SU-DHL-6 (cell line): ENCODE measurements around the gene TMEM106B.
"Not testable (repeated sequence)": the region's sequence is repeated elsewhere in the genome, so short reads cannot be mapped to it uniquely, and the experiment has no call there.

ENCODE experiments used
- H2AFZ ChIP-seq: fragments of 200-600 bp; sonication (generic); 2 replicates; pipeline ENCODE4 v1.6.1; 2014; ENCODE audit warnings: low read depth, mild to moderate bottlenecking, moderate library complexity, mixed read lengths, antibody characterized with exemption, low read length; ENCODE audit not compliant: severe bottlenecking
- H3F3A ChIP-seq: fragments of 200-600 bp; shearing (Covaris generic); 2 replicates; pipeline ENCODE4 v1.6.0; 2016; ENCODE audit warnings: antibody characterized with exemption, mild to moderate bottlenecking; ENCODE audit not compliant: insufficient read depth
- H3K27ac ChIP-seq: fragments of 200-600 bp; sonication (generic); 2 replicates; pipeline ENCODE4 v1.5.1; 2016; ENCODE audit warnings: low read depth, mild to moderate bottlenecking, low read length, moderate library complexity, mixed read lengths
- H3K27me3 ChIP-seq: fragments of 200-600 bp; sonication (generic), shearing (Covaris generic); 2 replicates; pipeline ENCODE4 v1.6.0; 2014; ENCODE audit warnings: mild to moderate bottlenecking, low read length
- H3K36me3 ChIP-seq: fragments of 200-600 bp; sonication (generic); 2 replicates; pipeline ENCODE4 v1.6.1; 2014; ENCODE audit warnings: mild to moderate bottlenecking, low read length, mixed read lengths
- H3K4me2 ChIP-seq: fragments of 300-600, 200-600 bp; shearing (Covaris generic), sonication (generic); 2 replicates; pipeline ENCODE4 v1.6.0; 2014; ENCODE audit warnings: low read length, low read depth, mild to moderate bottlenecking; ENCODE audit not compliant: poor library complexity, severe bottlenecking
- H3K4me3 ChIP-seq: fragments of 200-600 bp; sonication (generic); 2 replicates; pipeline ENCODE4 v1.5.1; 2014; ENCODE audit warnings: antibody characterized with exemption, low read length, mild to moderate bottlenecking, mixed read lengths; ENCODE audit not compliant: insufficient read depth, poor library complexity, severe bottlenecking
- H3K79me2 ChIP-seq: fragments of 200-600 bp; sonication (generic); 2 replicates; pipeline ENCODE4 v1.6.1; 2014; ENCODE audit warnings: mild to moderate bottlenecking, low read length, moderate library complexity; ENCODE audit not compliant: insufficient read depth
- H3K9ac ChIP-seq: fragments of 200-600 bp; sonication (generic); 2 replicates; pipeline ENCODE4 v1.7.0; 2014; ENCODE audit warnings: mild to moderate bottlenecking, low read length
- H3K9me2 ChIP-seq: fragments of 200-600 bp; sonication (generic); replicated peaks from 2 replicates; pipeline ENCODE4 v1.6.1; 2014; ENCODE audit warnings: low read length; ENCODE audit not compliant: insufficient read depth
- H3K9me3 ChIP-seq: fragments of 200-600 bp; sonication (generic); 2 replicates; pipeline ENCODE4 v1.6.1; 2014; ENCODE audit warnings: low read length, mixed read lengths; ENCODE audit not compliant: insufficient read depth
- H4K20me1 ChIP-seq: fragments of 200-600 bp; sonication (generic); 2 replicates; pipeline ENCODE4 v1.6.1; 2014; ENCODE audit warnings: low read depth, mild to moderate bottlenecking, antibody characterized with exemption, low read length, moderate library complexity, mixed read lengths
- EZH2phosphoT487 ChIP-seq: fragments of 200-600 bp; sonication (generic), shearing (Covaris generic); conservative IDR thresholded peaks from 2 replicates; pipeline ENCODE4 v1.6.1; 2018; ENCODE audit warnings: mild to moderate bottlenecking, antibody characterized with exemption, low read length, moderate library complexity, mixed read lengths
- TF ChIP-seq, protein P1 (sequence below): fragments of 200-600 bp; sonication (generic); IDR thresholded peaks from one replicate; pipeline ENCODE4 v1.5.1; 2017; ENCODE audit warnings: antibody characterized with exemption, mild to moderate bottlenecking, low read length, moderate library complexity; ENCODE audit not compliant: insufficient read depth, poor library complexity, severe bottlenecking

The TMEM106B gene

DNA sequence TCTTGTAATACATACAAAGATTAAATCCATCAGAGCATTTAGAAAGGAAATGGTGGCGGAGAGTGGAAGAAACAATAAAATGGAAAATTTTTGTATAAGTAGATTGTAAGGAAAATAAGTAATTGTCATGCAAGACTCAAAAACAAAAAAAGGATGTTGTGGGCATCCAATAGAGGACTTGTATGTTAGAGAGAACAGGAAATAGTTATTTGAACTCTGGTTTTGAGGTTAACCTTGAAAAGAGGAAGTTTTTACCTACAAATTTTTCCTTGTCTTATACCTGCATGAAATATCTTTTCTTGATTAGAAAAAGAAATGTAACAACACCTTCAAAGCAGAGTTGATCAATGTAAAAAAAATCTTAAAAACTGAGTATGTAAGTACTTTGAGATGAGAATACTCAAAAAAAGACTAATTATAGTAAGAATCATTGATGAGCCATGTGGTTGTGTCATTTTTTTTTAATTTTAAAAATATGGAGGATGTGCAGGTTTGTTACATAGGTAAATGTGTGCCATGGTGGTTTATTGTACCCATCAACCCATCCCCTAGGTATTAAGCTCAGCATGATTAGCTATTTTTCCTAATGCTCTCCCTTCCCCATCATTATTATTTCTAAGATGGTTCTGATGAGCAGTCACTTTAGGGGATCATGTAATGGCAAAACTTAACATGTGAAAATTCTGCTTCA lies 11.9 kb downstream of the TMEM106B start:
- Histone ChIP-seq H2AFZ (no peak overlapping the region), H3K9me3 (no peaks in the 10 kb centered on the region), H3K4me3 (peak overlapping the region; percentile 22), H3K36me3 (peaks cover 63% of the 10 kb centered on the region), H4K20me1 (no peaks in the 10 kb centered on the region), H3K79me2 (no peaks in the 10 kb centered on the region), H3K27me3 (no peaks in the 10 kb centered on the region), H3K4me2 (peak overlapping the region; percentile 36), H3K9me2 (no peaks in the 10 kb centered on the region), H3K27ac (peak overlapping the region; percentile 66), H3K9ac (no peak overlapping the region), H3F3A (peaks cover 14% of the 10 kb centered on the region; the same call in 1 of the 2 replicates)
- no peak for TF ChIP-seq EZH2phosphoT487
- TF ChIP-seq, protein P1, sequence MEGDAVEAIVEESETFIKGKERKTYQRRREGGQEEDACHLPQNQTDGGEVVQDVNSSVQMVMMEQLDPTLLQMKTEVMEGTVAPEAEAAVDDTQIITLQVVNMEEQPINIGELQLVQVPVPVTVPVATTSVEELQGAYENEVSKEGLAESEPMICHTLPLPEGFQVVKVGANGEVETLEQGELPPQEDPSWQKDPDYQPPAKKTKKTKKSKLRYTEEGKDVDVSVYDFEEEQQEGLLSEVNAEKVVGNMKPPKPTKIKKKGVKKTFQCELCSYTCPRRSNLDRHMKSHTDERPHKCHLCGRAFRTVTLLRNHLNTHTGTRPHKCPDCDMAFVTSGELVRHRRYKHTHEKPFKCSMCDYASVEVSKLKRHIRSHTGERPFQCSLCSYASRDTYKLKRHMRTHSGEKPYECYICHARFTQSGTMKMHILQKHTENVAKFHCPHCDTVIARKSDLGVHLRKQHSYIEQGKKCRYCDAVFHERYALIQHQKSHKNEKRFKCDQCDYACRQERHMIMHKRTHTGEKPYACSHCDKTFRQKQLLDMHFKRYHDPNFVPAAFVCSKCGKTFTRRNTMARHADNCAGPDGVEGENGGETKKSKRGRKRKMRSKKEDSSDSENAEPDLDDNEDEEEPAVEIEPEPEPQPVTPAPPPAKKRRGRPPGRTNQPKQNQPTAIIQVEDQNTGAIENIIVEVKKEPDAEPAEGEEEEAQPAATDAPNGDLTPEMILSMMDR, result no peak

DNA sequence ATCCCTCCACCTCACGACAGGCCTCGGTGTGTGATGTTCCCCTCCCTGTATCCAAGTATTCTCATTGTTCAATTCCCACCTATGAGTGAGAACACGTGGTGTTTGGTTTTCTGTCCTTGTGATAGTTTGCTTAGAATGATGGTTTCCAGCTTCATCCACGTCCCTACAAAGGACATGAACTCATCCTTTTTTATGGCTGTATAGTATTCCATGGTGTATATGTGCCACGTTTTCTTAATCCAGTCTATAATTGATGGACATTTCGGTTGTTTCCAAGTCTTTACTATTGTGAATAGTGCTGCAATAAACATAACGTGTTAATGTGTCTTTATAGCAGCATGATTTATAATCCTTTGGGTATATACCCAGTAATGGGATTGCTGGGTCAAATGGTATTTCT lies 13.9 kb downstream of the TMEM106B start:
- H4K20me1 ChIP-seq, H3K4me3 ChIP-seq, H2AFZ ChIP-seq, H3K9me2 ChIP-seq, H3K4me2 ChIP-seq, H3K9me3 ChIP-seq, H3K9ac ChIP-seq, H3K27me3 ChIP-seq, H3K79me2 ChIP-seq, H3K27ac ChIP-seq: not testable (repeated sequence)
- Histone ChIP-seq H3F3A (peaks cover 14% of the 10 kb centered on the region; the same call in 1 of the 2 replicates), H3K36me3 (peaks cover 64% of the 10 kb centered on the region)

DNA sequence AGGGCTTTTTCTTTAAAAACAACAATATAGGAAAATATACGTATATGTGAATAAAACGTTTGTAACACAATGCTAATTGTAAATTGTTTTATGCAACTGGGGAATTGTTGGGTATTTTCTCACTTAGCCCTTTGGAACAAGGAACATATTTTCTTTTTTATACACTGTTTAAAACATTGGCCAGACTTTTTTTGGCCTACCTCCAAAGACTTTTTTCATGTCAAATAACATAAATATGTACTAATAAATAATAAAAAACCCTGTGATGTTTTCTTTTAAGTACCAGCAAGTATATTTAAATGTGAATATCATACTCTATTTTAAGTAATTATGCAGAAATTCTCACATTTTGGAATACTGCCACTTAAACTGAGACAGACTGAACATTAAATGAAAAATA lies 15.7 kb downstream of the TMEM106B start:
- peaks cover 14% of the 10 kb centered on the region; the same call in 1 of the 2 replicates for H3F3A ChIP-seq
- H3K27ac ChIP-seq, result no peak overlapping the region
- H4K20me1 ChIP-seq, result no peaks in the 10 kb centered on the region
- H3K4me2 ChIP-seq, result no peak overlapping the region
- H3K79me2 ChIP-seq, result no peaks in the 10 kb centered on the region
- no peaks in the 10 kb centered on the region for H3K9me3 ChIP-seq
- peaks cover 64% of the 10 kb centered on the region for H3K36me3 ChIP-seq
- TF ChIP-seq EZH2phosphoT487, result no peak
- TF ChIP-seq, protein P1, result no peak
- H2AFZ ChIP-seq, result no peak overlapping the region
- H3K27me3 ChIP-seq, result no peaks in the 10 kb centered on the region
- no peak overlapping the region for H3K9ac ChIP-seq
- H3K4me3 ChIP-seq, result no peak overlapping the region
- no peaks in the 10 kb centered on the region for H3K9me2 ChIP-seq

DNA sequence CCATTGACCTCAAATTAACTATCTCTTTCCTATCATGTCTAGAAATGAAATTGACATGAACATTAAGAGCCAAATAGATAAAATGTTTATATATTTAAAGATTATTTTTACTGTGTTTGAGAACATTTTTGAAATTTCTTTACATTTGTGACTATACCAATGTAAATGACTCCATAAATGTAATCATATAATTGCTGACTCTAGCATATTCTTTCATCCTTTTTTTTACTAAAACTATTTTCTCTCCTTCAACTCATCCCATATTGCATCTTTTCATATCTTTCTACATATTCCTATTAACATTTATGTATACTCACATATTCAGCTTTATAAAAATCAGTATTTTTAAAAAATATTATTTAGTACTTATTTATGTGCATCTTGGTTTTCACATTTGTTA lies 16.9 kb downstream of the TMEM106B start:
- Histone ChIP-seq H3K36me3 (peaks cover 64% of the 10 kb centered on the region), H3K9ac (no peak overlapping the region), H3F3A (peaks cover 6% of the 10 kb centered on the region; the same call in 1 of the 2 replicates), H3K79me2 (no peaks in the 10 kb centered on the region), H3K9me3 (no peaks in the 10 kb centered on the region), H3K4me3 (no peak overlapping the region), H2AFZ (no peak overlapping the region), H3K27ac (no peak overlapping the region), H3K9me2 (no peaks in the 10 kb centered on the region), H4K20me1 (no peaks in the 10 kb centered on the region), H3K27me3 (no peaks in the 10 kb centered on the region), H3K4me2 (no peak overlapping the region)
- TF ChIP-seq, protein P1, result no peak
- no peak for TF ChIP-seq EZH2phosphoT487
